Esophagus mucosa (tissue), 1 donor: ENCODE measurements around the gene KREMEN2. TPM values are rescaled to one million over a fixed set of nuclear protein-coding genes. Genes with fewer than 3 reads are reported as not detected.
A peak's percentile ranks its signal among the peaks of the same experiment; 100 is the strongest.

Source experiments
- ATAC-seq: fragments of 200-7000 bp; cut with Tn5 transposase; one replicate; pipeline ENCODE4 v1.9.1; 2020
- total RNA-seq: library from RNA; stranded (reverse); gene quantifications from one replicate; pipeline ENCODE4 v1.2.4, GENCODE V29; 2023
- donor health status: DM: yes; HTN: yes; CAD: no.

The KREMEN2 gene
- total RNA-seq, 1 donor from 2014 or later = 1.3 TPM

GRCh38 chr16:2964475-2965336, 631 bp downstream of the KREMEN2 start:
- ATAC-seq = peak; percentile 15

DNA sequence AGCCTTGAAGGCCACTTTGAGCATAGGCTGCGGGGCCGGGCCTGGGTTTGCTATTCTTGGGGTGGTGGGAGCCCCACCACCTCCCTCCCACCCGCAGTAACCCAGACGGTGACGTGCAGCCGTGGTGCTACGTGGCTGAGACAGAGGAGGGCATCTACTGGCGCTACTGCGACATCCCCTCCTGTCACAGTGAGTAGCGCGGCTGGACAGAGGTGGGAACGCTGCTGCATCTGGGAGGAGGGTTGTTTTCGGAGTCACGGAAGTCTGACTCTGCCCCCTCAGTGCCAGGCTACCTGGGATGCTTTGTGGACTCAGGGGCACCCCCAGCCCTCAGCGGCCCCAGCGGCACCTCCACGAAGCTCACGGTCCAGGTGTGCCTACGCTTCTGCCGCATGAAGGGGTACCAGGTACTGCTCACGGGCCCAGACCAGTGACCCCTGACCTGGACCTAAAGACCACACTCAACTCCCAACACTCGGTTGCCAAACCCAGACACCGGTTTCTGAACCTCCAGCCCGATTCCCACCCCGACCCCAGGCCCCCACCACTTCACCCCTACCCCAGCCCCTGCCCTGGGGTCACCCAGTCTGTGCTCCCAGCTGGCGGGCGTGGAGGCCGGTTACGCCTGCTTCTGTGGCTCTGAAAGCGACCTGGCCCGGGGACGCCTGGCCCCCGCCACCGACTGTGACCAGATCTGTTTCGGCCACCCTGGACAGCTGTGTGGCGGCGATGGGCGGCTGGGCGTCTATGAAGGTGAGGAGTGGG, 2.1 kb downstream of the KREMEN2 start:
- ATAC-seq = no peak

- no peak for ATAC-seq
Observed at GRCh38 chr16:2966808-2967191, 2.7 kb downstream of the KREMEN2 start.

- ATAC-seq = no peak
Observed at GRCh38 chr16:2967211-2967631, 3.1 kb downstream of the KREMEN2 start.

DNA sequence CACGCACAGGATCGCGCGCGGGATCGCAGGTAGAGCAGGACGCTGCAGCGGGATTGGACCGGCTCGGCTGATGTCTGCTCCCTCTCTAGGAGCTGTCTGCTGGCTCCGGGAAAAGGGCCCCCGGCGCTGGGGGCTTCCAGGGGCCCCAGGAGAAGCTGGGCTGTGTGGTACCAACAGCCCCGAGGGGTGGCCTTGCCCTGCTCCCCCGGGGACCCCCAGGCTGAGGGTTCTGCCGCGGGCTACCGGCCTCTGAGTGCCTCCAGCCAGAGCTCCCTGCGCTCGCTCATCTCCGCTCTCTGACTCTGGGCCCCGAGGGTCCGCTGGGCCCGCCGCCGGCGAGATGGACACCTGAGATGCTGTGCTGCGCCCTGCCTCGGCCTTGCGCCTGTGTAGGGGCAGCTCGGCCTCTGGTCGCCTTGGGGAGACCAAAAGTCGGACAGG, 3.7 kb downstream of the KREMEN2 start:
- ATAC-seq = no peak

DNA sequence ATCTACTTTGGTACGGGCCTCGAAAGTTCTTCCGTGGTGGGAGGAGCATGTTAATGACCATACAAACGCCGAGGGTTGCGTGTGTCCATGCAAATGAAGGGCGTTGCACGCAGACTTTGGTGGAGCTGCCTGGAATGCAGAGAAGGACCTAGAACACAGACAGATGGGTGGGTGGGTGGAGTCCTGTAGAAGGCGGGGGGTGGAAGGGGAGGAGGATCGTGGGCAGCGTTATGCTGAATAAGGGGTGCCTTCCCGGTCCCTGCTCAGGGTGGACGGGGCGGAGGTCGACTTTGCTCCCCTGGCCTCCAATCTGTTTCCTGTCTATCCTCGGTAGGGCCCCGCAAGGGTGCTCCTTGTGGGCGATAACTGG, 4.3 kb downstream of the KREMEN2 start:
- ATAC-seq = no peak

DNA sequence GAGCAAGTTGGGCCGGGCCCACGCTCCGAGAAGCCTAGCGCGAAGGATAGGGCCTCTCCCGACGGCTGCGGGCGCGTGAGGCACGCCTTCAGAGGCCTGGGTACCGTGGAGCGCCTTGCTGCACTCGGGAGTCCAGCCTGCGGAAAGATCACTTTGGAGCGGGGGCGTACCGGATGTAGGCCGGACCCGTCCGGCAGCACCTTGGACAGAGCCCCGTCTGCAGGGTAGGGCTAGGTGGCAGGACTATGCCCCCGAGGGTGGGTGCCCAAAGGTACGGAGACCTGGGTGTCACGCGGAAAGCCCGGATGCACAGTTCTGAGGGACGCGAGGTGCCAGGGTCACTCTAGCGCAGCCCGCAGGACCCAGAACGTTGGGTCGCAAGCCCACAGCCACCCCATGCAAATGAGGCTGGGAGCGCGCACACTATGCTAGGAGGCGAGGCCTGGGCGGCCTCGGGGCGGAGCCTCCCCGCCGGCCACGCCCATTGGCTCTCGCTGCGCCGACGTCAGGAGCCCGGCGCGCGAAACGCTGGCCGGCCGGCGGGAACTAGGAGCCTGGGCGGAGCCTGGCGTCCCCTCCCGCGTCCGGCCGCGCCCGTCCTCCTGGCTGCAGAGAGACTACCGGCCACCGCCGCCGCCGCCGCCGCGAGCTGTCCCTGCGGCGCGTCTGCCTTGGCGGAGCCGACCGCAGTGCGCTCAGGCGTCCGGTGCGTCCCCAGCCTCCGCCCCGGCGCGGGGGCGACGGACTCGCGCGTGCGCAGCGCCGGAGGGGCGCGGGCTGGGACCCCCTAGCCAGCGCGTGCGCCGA, 4.9 kb downstream of the KREMEN2 start, which contains the start of gene PAQR4:
Gene PAQR4 (plus strand): TSS at position 611 of the 807 bp plus-strand sequence. CDS start 327 bp downstream, outside the sequence.
- ATAC-seq = peak; percentile 78

GRCh38 chr16:2969545-2970521, 5.8 kb downstream of the KREMEN2 start:
- peak; percentile 50 for ATAC-seq

DNA sequence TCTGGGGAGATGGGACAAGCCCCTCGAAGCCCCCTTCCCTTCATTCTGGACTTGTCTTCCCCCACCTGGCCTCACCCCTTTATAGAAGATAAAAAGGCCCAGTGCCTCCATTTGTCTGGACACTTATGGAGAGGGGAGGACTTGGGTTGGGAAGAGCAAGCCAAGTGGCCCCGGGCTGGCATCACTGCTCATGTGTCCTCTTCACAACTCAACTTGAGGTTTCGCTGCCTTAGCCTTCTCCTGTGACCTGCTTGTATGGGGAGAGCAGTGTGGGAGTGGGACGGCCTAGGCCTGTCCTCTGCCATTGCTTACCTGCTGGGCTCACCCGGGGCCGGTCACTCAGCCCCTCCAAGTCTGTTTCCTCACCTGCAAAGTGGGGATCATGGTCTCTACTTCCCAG, 6.5 kb downstream of the KREMEN2 start:
- no peak for ATAC-seq

GRCh38 chr16:2971134-2971984, 7.3 kb downstream of the KREMEN2 start:
- no peak for ATAC-seq

- ATAC-seq = no peak
Observed at GRCh38 chr16:2971985-2972784, 8.1 kb downstream of the KREMEN2 start.

GRCh38 chr16:2973093-2973492, 9.0 kb downstream of the KREMEN2 start:
- ATAC-seq = no peak

GRCh38 chr16:2973605-2974318, 9.7 kb downstream of the KREMEN2 start:
- ATAC-seq = no peak

GRCh38 chr16:2974319-2975056, 10.4 kb downstream of the KREMEN2 start:
- no peak for ATAC-seq

DNA sequence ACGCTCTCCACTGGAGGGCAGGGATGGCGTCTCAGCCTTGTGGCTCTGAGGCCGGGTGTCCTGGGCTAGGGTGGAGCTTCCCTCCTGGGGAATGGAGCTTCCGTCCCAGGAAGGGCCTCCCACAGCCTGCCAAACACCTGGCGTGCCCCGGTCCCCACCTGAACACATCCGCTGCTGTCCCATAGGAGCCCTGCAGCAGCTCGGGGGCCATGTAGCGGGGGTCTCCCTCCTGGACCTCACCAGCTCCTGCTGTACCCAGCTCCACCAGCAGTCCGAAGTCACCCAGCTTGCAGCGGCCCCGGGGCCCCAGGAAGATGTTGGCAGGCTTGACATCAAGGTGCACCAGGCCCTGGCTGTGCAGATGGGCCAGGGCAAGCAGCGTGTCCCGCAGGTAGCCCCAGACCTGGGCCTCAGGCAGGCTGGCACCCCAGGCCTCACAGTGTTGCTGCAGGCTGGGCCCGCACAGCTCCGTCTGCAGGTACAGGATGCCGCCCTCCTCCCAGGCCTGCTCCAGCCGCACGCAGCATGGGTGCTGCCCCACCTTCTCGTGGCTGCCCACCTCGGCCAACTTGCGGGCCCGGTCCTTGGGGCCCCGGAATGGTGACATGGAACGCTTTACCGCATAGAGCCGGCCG, 11.2 kb downstream of the KREMEN2 start:
- ATAC-seq = no peak

GRCh38 chr16:2976201-2976600, 12.1 kb downstream of the KREMEN2 start:
- ATAC-seq = no peak

DNA sequence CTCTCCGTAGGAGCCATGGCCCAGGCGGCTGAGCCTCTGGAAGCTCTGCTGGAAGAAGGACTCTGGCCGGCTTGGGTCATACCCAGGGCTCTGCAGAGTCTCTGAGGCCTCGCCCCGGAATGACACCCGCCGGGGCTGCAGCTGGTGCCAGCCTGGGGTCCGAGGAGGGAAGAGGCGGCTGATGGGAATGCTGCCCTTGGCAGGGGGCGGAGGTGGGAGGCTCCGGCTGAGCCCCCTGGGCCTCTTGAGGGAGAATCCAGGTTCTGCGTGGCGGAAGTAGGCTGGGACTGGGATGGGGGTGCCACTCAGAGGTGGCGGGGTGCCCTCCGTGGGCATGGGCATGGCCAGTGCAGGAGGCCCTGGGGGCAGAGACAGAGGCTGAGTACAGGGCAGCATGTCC, 12.6 kb downstream of the KREMEN2 start:
- no peak for ATAC-seq

GRCh38 chr16:2977440-2977839, 13.4 kb downstream of the KREMEN2 start:
- ATAC-seq = no peak
